H9 (cell line): Measurements from ENCODE around the gene CTSA. TPM values are rescaled to one million over a fixed set of nuclear protein-coding genes. Genes with fewer than 3 reads are reported as not detected.

ENCODE experiments used
- DNase-seq: peaks from one replicate; pipeline ENCODE4 v3.0.0-alpha.2; 2017
- H2AFZ ChIP-seq: one replicate; pipeline ENCODE4 v1.6.1; 2013; ENCODE audit warnings: mild to moderate bottlenecking, low read length, control low read depth, moderate library complexity
- H2AK5ac ChIP-seq: 2 replicates; pipeline ENCODE4 v1.6.1; 2013; ENCODE audit warnings: low read length, control low read depth, mixed read lengths; ENCODE audit not compliant: insufficient read length
- H2BK120ac ChIP-seq: one replicate; pipeline ENCODE4 v1.6.1; 2013; ENCODE audit warnings: low read depth, mild to moderate bottlenecking, low read length, control low read depth, inconsistent platforms; ENCODE audit not compliant: poor library complexity, severe bottlenecking
- H2BK12ac ChIP-seq: 2 replicates; pipeline ENCODE4 v1.6.1; 2013; ENCODE audit warnings: low read length, control low read depth, mixed read lengths, low read depth; ENCODE audit not compliant: insufficient read length
- H2BK15ac ChIP-seq: 2 replicates; pipeline ENCODE4 v1.6.1; 2013; ENCODE audit warnings: low read depth, low read length, control low read depth
- H2BK20ac ChIP-seq: one replicate; pipeline ENCODE4 v1.6.1; 2013; ENCODE audit warnings: low read depth, mild to moderate bottlenecking, low read length, control low read depth, inconsistent platforms; ENCODE audit not compliant: poor library complexity, severe bottlenecking
- H2BK5ac ChIP-seq: 2 replicates; pipeline ENCODE4 v1.6.1; 2013; ENCODE audit warnings: low read length, control low read depth, mixed read lengths; ENCODE audit not compliant: insufficient read length
- H3K14ac ChIP-seq: 2 replicates; pipeline ENCODE4 v1.6.1; 2013; ENCODE audit warnings: low read length, control low read depth; ENCODE audit not compliant: insufficient read depth
- H3K18ac ChIP-seq: 2 replicates; pipeline ENCODE4 v1.6.1; 2013; ENCODE audit warnings: low read depth, mild to moderate bottlenecking, mixed read lengths, low read length, control low read depth; ENCODE audit not compliant: insufficient read length
- H3K23ac ChIP-seq: 2 replicates; pipeline ENCODE4 v1.6.1; 2013; ENCODE audit warnings: low read length, control low read depth, mixed read lengths, low read depth; ENCODE audit not compliant: insufficient read length
- H3K23me2 ChIP-seq: 2 replicates; pipeline ENCODE4 v1.6.1; 2013; ENCODE audit warnings: low read depth, mild to moderate bottlenecking, mixed read lengths, low read length, control low read depth; ENCODE audit not compliant: insufficient read length, poor library complexity, severe bottlenecking
- H3K27ac ChIP-seq: 2 replicates; pipeline ENCODE4 v1.5.1; 2013; ENCODE audit warnings: low read length, control low read depth, mixed read lengths, low read depth; ENCODE audit not compliant: insufficient read length
- H3K27me3 ChIP-seq: 2 replicates; pipeline ENCODE4 v1.6.1; 2013; ENCODE audit warnings: low read length, control low read depth, inconsistent platforms; ENCODE audit not compliant: insufficient read depth
- H3K4ac ChIP-seq: 2 replicates; pipeline ENCODE4 v1.6.1; 2013; ENCODE audit warnings: low read depth, mild to moderate bottlenecking, control low read depth, inconsistent platforms, low read length, moderate library complexity
- H3K4me1 ChIP-seq: 2 replicates; pipeline ENCODE4 v1.6.1; 2013; ENCODE audit warnings: low read length, control low read depth, inconsistent platforms; ENCODE audit not compliant: insufficient read depth
- H3K4me2 ChIP-seq: 2 replicates; pipeline ENCODE4 v1.6.1; 2013; ENCODE audit warnings: low read length, control low read depth, mixed read lengths; ENCODE audit not compliant: insufficient read length, insufficient read depth
- H3K56ac ChIP-seq: 2 replicates; pipeline ENCODE4 v1.6.1; 2013; ENCODE audit warnings: low read depth, mild to moderate bottlenecking, mixed read lengths, low read length, control low read depth; ENCODE audit not compliant: insufficient read length
- H3K79me1 ChIP-seq: 2 replicates; pipeline ENCODE4 v1.6.1; 2013; ENCODE audit warnings: low read depth, mild to moderate bottlenecking, moderate library complexity, low read length, control low read depth, inconsistent platforms; ENCODE audit not compliant: insufficient read depth, poor library complexity, severe bottlenecking
- H3K79me2 ChIP-seq: 2 replicates; pipeline ENCODE4 v1.6.1; 2013; ENCODE audit warnings: low read length, control low read depth, inconsistent platforms; ENCODE audit not compliant: insufficient read depth
- H3K9ac ChIP-seq: 2 replicates; pipeline ENCODE4 v1.6.1; 2013; ENCODE audit warnings: low read length, control low read depth, mixed read lengths; ENCODE audit not compliant: insufficient read length; ENCODE audit errors: extremely low read depth
- H3K9me3 ChIP-seq: one replicate; pipeline ENCODE4 v1.6.1; 2013; ENCODE audit warnings: low read depth, low read length, inconsistent platforms; ENCODE audit not compliant: control insufficient read depth
- H3T11ph ChIP-seq: one replicate; pipeline ENCODE4 v1.6.1; 2013; ENCODE audit warnings: mild to moderate bottlenecking, low read length, control low read depth, inconsistent platforms
- H4K20me1 ChIP-seq: one replicate; pipeline ENCODE4 v1.6.1; 2013; ENCODE audit not compliant: control insufficient read depth, insufficient read length, insufficient read depth
- H4K5ac ChIP-seq: 2 replicates; pipeline ENCODE4 v1.6.1; 2013; ENCODE audit warnings: low read depth, mild to moderate bottlenecking, mixed read lengths, low read length, control low read depth; ENCODE audit not compliant: insufficient read length
- H4K8ac ChIP-seq: replicated peaks from 2 replicates; pipeline ENCODE4 v1.6.1; 2013; ENCODE audit warnings: low read length, control low read depth, mixed read lengths, low read depth; ENCODE audit not compliant: insufficient read length
- H4K91ac ChIP-seq: 2 replicates; pipeline ENCODE4 v1.6.1; 2013; ENCODE audit warnings: low read depth, mild to moderate bottlenecking, moderate library complexity, mixed read lengths, low read length, control low read depth; ENCODE audit not compliant: insufficient read length
- H3K27ac Mint-ChIP-seq, 3 experiments: 2 replicates in 2 of 3; 3 replicates in 1 of 3; pipeline ENCODE4 v1.8.0; 2020 to 2021; ENCODE audit warnings: mixed read lengths in 3 of 3, mild to moderate bottlenecking in 1 of 3, moderate library complexity in 1 of 3
- H3K27me3 Mint-ChIP-seq: 2 replicates; pipeline ENCODE4 v1.8.0; 2021; ENCODE audit warnings: low read depth, mild to moderate bottlenecking, moderate library complexity, mixed read lengths
- H3K36me3 Mint-ChIP-seq, 3 experiments: 2 replicates in 2 of 3; 3 replicates in 1 of 3; pipeline ENCODE4 v1.8.0; 2020 to 2021; ENCODE audit warnings: low read depth in 3 of 3, mixed read lengths in 3 of 3; ENCODE audit not compliant: insufficient read depth in 1 of 3
- H3K4me1 Mint-ChIP-seq, 2 experiments: 2 replicates each; pipeline ENCODE4 v1.8.0; 2020; ENCODE audit warnings: mixed read lengths in 2 of 2
- H3K4me3 Mint-ChIP-seq, 2 experiments: 2 replicates in 1 of 2; 3 replicates in 1 of 2; pipeline ENCODE4 v1.8.0; 2020 to 2021; ENCODE audit warnings: mild to moderate bottlenecking in 2 of 2, mixed read lengths in 2 of 2, moderate library complexity in 1 of 2
- H3K9me3 Mint-ChIP-seq, 2 experiments: 2 replicates in 1 of 2; 3 replicates in 1 of 2; pipeline ENCODE4 v1.8.0; 2020; ENCODE audit warnings: mild to moderate bottlenecking in 2 of 2, mixed read lengths in 2 of 2, moderate library complexity in 1 of 2
- CTCF ChIP-seq: fragments of 200-600 bp; sonication (generic); conservative IDR thresholded peaks from 3 replicates; pipeline ENCODE4 v1.8.0; 2021; ENCODE audit warnings: antibody characterized with exemption, mild to moderate bottlenecking
- WGBS: extraction: QIAGEN DNeasy Blood & Tissue Kit; methylation state at CpG from one replicate; pipeline ENCODE4 v1.1.7; 2013; ENCODE audit warnings: missing lambda C conversion rate, low lambda C conversion rate, mixed read lengths; ENCODE audit not compliant: insufficient read length; ENCODE audit errors: extremely low coverage; 5-methylcytosine and 5-hydroxymethylcytosine counted together
- total RNA-seq: library from RNA; stranded (reverse); gene quantifications from 2 replicates; pipeline ENCODE4 v1.2.1, GENCODE V29; 2021

Gene CTSA
- total RNA-seq, 1 experiment from 2014 or later: 64.4 TPM

- H3K9me3 Mint-ChIP-seq: no peaks in the 10 kb centered on the region
- no peak for TF ChIP-seq CTCF
- no peak overlapping the region for H3K27ac ChIP-seq
- peaks cover 33 to 78% (median 53%) of the 10 kb centered on the region in 3 experiments; a peak in 6 of 7 replicates for H3K36me3 Mint-ChIP-seq
- no peak overlapping the region for H3K14ac ChIP-seq
- H3K79me2 ChIP-seq: no peaks in the 10 kb centered on the region
- no CpG with 5 or more reads among the region's 7 CpGs for WGBS
- H3K18ac ChIP-seq: no peak overlapping the region
- H3K4me1 Mint-ChIP-seq: 0 out of 4 replicates have a peak, but pooled peaks cover 0 to 4% of the 10 kb centered on the region in 2 experiments
- H4K8ac ChIP-seq: no peak overlapping the region
- H2BK12ac ChIP-seq: no peak overlapping the region
- H3T11ph ChIP-seq: no peak overlapping the region
- H4K91ac ChIP-seq: no peak overlapping the region
- no peaks in the 10 kb centered on the region for H3K9me3 ChIP-seq
- no peaks in the 10 kb centered on the region for H3K4me1 ChIP-seq
- peaks cover 2% of the 10 kb centered on the region for H4K20me1 ChIP-seq
- H3K56ac ChIP-seq: no peak overlapping the region
- no peaks in the 10 kb centered on the region for H3K27me3 ChIP-seq
- no peak overlapping the region for H4K5ac ChIP-seq
- DNase-seq: no peak
- H2BK5ac ChIP-seq: no peak overlapping the region
- H3K27me3 Mint-ChIP-seq: no peaks in the 10 kb centered on the region; the same call in 1 of the 2 replicates
- H3K4me3 Mint-ChIP-seq: no peak overlapping the region
- no peak overlapping the region for H2AK5ac ChIP-seq
- no peak overlapping the region for H2AFZ ChIP-seq
- no peak overlapping the region for H3K4ac ChIP-seq
- H3K9ac ChIP-seq: no peak overlapping the region
- H2BK120ac ChIP-seq: no peak overlapping the region
- H2BK20ac ChIP-seq: no peak overlapping the region
- no peak overlapping the region for H3K4me2 ChIP-seq
- no peaks in the 10 kb centered on the region for H3K23me2 ChIP-seq
- no peaks in the 10 kb centered on the region for H3K79me1 ChIP-seq
- H3K27ac Mint-ChIP-seq: no peak overlapping the region; a peak in 1 of 7 replicates
- no peak overlapping the region for H3K23ac ChIP-seq
- H2BK15ac ChIP-seq: no peak overlapping the region
Measured at GRCh38 chr20:45948261-45948733, 57.2 kb downstream of the CTSA start.

Other genes starting within 250 kb of the CTSA start
- not detected in 2 replicates for gene WFDC11, start 221.1 kb upstream of the CTSA start, total RNA-seq
- not detected in 2 replicates for gene WFDC13, start 189.3 kb upstream of the CTSA start, total RNA-seq
- gene WFDC10B, start 186.3 kb upstream of the CTSA start, total RNA-seq: not detected in 2 replicates
- not detected in 2 replicates for gene SPINT4, start 169.0 kb upstream of the CTSA start, total RNA-seq
- gene WFDC3, start 99.5 kb upstream of the CTSA start, total RNA-seq: 0.35 TPM in 1 of 2 replicates, not detected in the other
- 35.5 and 36.3 TPM in 2 replicates for gene DNTTIP1, start 99.4 kb upstream of the CTSA start, total RNA-seq
- gene UBE2C, start 78.7 kb upstream of the CTSA start, total RNA-seq: 254 and 268 TPM in 2 replicates
- gene TNNC2, start 64.0 kb upstream of the CTSA start, total RNA-seq: 3.1 and 4.6 TPM in 2 replicates
- 18.9 and 20.5 TPM in 2 replicates for gene SNX21, start 57.5 kb upstream of the CTSA start, total RNA-seq
- 26.7 and 30.3 TPM in 2 replicates for gene ACOT8, start 33.9 kb upstream of the CTSA start, total RNA-seq
- 8.0 and 8.2 TPM in 2 replicates for gene ZSWIM3, start 33.7 kb upstream of the CTSA start, total RNA-seq
- gene ZSWIM1, start 10.1 kb upstream of the CTSA start, total RNA-seq: 12.0 and 13.0 TPM in 2 replicates
- gene SPATA25, start 3.7 kb upstream of the CTSA start, total RNA-seq: 1.8 and 2.4 TPM in 2 replicates
- gene NEURL2, start 127 bp upstream of the CTSA start, total RNA-seq: 5.4 and 5.8 TPM in 2 replicates
- 61.4 and 62.5 TPM in 2 replicates for gene PLTP, start 20.8 kb downstream of the CTSA start, total RNA-seq
- gene PCIF1, start 43.3 kb downstream of the CTSA start, total RNA-seq: 26.6 and 26.8 TPM in 2 replicates
- 19.7 and 21.1 TPM in 2 replicates for gene ZNF335, start 80.9 kb downstream of the CTSA start, total RNA-seq
- 2.0 and 2.7 TPM in 2 replicates for gene MMP9, start 117.6 kb downstream of the CTSA start, total RNA-seq
- 7.3 and 8.7 TPM in 2 replicates for gene SLC12A5, start 137.9 kb downstream of the CTSA start, total RNA-seq
- 55.7 and 60.1 TPM in 2 replicates for gene NCOA5, start 198.6 kb downstream of the CTSA start, total RNA-seq
- gene CD40, start 227.0 kb downstream of the CTSA start, total RNA-seq: 7.8 and 8.6 TPM in 2 replicates